ENCODE measurements around the gene VIT. TPM values are rescaled to one million over a fixed set of nuclear protein-coding genes. Genes with fewer than 3 reads are reported as not detected.

VIT gene
- total RNA-seq, 1 donor from 2014 or later: not detected

DNA sequence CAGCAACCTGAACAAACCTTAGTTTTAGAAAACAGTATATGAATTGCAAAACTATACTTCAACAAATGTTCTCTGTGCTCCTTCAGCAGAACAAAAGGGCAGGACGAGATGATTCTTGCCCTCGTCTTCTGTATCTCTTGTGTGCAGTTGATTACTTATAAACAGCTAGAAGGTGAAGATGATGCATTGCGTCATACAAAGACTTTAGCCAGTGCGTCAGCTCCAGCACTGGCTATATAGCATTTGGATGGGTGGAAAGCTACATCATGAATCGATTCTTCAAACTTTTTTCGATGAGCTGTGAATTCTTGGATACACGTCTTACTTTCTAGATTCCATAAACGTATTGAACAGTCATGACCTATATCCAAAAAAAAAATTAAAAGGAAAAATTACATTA is 152.8 kb downstream of the VIT start:
- ATAC-seq: no peak
- no peak for DNase-seq (ENCODE audit: low spot score)

DNA sequence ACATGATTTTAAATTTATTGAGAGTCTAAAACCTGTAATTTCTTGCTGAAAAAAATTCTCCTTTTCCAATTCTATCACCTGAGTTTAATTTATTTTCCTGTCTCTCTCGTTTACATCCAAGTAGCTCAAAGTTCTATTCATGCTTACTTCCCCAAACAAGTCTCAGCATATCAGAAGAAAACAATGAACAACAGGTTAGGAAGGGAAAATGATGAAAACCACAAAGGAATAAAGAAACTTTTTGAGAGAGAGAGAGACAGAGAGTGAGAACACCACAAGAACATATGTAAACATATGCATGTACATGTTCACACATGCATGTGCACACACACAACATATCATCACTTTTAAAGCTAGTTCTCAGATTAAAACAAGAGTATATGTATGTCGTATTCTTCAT is 157.7 kb downstream of the VIT start:
- DNase-seq (ENCODE audit: low spot score): no peak
- no peak for ATAC-seq

DNA sequence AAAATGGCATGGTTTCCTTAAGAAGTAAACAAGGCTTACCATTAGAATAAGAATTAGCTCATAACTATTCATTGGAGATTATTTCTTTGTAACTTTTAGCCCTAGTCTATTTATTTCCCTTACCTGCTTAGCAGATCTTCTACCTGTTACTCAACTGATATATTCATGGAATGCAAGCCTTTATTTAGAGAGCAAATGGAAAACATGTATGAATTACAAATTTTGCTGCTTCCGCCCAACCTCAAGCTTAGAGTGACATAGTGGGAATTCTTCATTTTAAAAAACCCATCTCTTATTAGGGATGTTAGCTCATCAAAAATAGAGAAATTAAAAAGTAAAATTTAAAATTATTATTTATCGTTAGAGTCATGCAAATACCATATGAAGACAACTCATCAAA is 158.9 kb downstream of the VIT start:
- no peak for DNase-seq (ENCODE audit: low spot score)
- no peak for ATAC-seq

DNA sequence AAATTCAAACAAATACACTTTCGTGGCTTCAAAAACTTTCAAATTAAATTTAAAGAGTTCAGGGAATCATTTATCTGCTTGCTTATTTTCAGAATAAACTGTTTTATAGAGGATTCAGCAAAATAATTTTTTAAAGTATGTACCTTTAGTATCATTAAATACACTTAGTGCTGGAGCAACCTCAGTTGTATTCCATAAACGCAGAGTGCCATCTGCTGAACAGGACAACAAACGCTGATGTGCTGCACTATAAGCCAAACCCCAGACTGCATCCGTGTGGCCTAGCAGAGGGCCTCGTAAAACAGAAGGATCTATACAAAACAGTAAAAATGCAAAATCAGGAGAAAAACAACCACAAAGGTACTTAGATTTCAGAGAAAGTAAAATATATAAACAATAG is 161.2 kb downstream of the VIT start:
- DNase-seq (ENCODE audit: low spot score): no peak
- ATAC-seq: peak; percentile 85

DNA sequence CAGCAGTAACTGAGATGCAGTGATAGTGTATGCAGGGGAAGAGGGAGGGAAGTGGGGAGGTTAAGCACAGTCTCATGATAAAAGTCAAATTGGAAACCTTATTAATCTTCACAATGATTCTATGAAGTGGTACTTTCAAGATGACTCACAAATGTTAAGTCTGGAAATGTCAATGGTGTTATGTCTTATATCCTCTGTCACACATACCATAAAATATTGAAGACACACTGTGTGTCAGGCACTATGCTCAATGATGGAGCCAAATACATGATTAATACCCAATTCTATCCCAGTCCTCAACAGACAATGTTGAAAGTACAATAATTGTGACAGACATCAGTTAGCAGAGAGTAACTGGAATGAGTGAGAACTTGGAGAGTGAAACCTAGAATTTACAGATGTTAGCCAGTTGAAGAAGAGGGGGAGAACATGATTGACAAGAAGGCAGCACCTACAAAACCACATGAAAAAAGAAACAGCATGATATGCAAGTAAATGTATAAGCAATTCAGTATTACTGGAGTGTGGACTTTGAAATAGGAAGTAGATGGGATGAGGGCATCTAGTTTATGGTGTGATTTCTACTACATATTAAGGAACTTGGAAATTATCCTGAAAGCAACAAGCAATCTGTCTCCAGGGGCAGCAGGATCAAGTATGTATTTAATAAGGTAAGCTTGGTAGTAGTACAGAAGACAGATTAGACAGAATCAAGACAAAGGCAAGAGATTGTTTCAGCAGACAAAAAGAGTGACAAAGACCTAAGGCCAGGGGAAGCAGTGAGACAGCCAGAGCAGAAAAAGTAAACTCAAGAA is 162.3 kb downstream of the VIT start:
- ATAC-seq: peak; percentile 81
- DNase-seq (ENCODE audit: low spot score): no peak

DNA sequence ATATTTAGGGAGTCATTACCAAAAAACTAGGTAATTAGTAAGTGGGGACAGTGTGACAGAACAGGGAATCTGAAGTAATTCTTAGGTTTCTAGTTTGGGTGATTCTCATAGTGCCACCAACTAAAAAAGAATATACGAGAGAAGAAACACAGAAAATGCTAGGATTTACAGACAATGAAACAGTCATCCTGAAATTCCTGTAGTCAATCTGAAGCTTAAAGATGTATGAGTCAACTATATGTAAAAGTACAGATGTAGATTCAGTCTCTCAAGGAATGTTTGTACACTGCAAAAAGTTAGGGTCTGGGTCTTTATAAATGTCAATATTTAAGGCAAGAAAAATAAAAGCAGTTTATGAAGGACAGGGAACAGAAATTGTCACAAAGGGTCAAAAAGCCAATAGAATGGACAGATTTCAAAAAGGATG is 162.9 kb downstream of the VIT start:
- no peak for DNase-seq (ENCODE audit: low spot score)
- ATAC-seq: no peak

DNA sequence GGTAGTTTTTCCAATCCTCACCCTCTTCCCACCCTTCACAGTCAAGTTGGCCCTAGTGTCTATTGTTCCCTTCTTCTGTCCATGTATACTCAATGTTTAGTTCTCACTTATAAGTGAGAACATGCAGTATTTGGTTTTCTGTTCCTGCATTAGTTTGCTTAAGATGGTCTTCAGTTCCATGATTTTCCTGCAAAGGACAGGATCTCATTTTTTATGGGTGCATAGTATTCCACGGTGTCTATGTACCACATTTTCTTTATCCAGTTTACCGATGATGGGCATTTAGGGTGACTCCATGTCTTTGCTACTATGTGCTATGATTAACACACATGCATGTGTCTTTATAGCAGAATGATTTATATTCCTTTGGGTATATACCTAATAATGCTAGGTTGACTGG is 165.4 kb downstream of the VIT start:
- no peak for DNase-seq (ENCODE audit: low spot score)
- no peak for ATAC-seq

Other genes starting within 250 kb of the VIT start
- 12.5 TPM for gene FEZ2, start 98.5 kb upstream of the VIT start, total RNA-seq